Hepatocyte (in vitro differentiated cells): ENCODE measurements around the gene VPREB1.
"Not testable (repeated sequence)": the region's sequence is repeated elsewhere in the genome, so short reads cannot be mapped to it uniquely, and the experiment has no call there.

Experiments used
- EZH2 ChIP-seq: fragments of 200-600 bp; sonication (generic); IDR thresholded peaks from 2 replicates; pipeline ENCODE4 v1.6.1; 2016; ENCODE audit warnings: antibody characterized with exemption, mild to moderate bottlenecking, borderline replicate concordance
- EZH2phosphoT487 ChIP-seq: fragments of 200-600 bp; sonication (generic); IDR thresholded peaks from one replicate; pipeline ENCODE4 v1.6.1; 2018; ENCODE audit warnings: antibody characterized with exemption, mild to moderate bottlenecking, low read depth, moderate library complexity; ENCODE audit not compliant: unreplicated experiment, severe bottlenecking
- TF ChIP-seq, protein P1 (sequence below): fragments of 200-600 bp; sonication (generic); IDR thresholded peaks from 2 replicates; pipeline ENCODE4 v1.5.1; 2016; ENCODE audit warnings: antibody characterized with exemption, mild to moderate bottlenecking; ENCODE audit not compliant: poor library complexity

DNA sequence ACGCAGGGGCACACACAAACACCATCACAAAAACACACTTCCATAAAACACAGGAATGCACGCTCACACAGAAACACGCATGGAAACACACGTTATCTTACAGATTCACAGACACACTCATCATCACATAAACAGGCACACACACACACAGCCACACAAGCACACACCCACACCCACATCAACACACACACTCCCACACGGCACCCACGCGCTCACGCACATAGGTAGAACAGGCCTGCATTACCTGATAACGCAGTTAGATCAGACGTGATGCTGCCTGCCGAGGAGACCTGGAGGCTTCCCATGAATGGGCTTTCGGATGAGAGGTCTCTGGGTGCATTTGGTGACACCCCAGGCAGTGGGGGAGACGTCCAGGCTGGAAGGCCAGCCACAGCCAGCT is 11.5 kb downstream of the VPREB1 start:
- TF ChIP-seq, protein P1, sequence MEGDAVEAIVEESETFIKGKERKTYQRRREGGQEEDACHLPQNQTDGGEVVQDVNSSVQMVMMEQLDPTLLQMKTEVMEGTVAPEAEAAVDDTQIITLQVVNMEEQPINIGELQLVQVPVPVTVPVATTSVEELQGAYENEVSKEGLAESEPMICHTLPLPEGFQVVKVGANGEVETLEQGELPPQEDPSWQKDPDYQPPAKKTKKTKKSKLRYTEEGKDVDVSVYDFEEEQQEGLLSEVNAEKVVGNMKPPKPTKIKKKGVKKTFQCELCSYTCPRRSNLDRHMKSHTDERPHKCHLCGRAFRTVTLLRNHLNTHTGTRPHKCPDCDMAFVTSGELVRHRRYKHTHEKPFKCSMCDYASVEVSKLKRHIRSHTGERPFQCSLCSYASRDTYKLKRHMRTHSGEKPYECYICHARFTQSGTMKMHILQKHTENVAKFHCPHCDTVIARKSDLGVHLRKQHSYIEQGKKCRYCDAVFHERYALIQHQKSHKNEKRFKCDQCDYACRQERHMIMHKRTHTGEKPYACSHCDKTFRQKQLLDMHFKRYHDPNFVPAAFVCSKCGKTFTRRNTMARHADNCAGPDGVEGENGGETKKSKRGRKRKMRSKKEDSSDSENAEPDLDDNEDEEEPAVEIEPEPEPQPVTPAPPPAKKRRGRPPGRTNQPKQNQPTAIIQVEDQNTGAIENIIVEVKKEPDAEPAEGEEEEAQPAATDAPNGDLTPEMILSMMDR, result not testable (repeated sequence)
- not testable (repeated sequence) for TF ChIP-seq EZH2, EZH2phosphoT487
